GM12878 (cell line): Measurements from ENCODE around the gene APCS. TPM values are rescaled to one million over a fixed set of nuclear protein-coding genes. Genes with fewer than 3 reads are reported as not detected.

ENCODE experiments used
- ATAC-seq: fragments of 200-7000 bp; cut with Tn5 transposase; 3 replicates; pipeline ENCODE4 v1.9.1; 2020; ENCODE audit warnings: mild to moderate bottlenecking, moderate library complexity
- BruUV-seq: library from RNA; stranded (reverse); fragments of 400-500 nt; replicated peaks from 2 replicates; lab custom pipeline; 2021; lab: Mats Ljungman, UMichigan
- CTCF ChIA-PET: fragments of 300-600 bp; sonication (Branson Sonifier 250); formaldehyde crosslinking; extraction: SDS; loops from one replicate; lab custom pipeline; 2021; ENCODE audit warnings: inconsistent platforms; lab: Yijun Ruan, JAX
- POLR2A ChIA-PET: fragments of 350-600 bp; formaldehyde crosslinking; extraction: SDS; loops from one replicate; lab custom pipeline; 2021; ENCODE audit warnings: inconsistent platforms; lab: Charles Lee
- RAD21 ChIA-PET: fragments of 300-600 bp; sonication (Branson Sonifier 250); formaldehyde crosslinking; loops from one replicate; lab custom pipeline; 2023; ENCODE audit warnings: antibody characterized with exemption; ENCODE audit not compliant: unreplicated experiment; lab: Charles Lee
- SMC1A ChIA-PET: fragments of 300-600 bp; sonication (Branson Sonifier 250); formaldehyde crosslinking; loops from one replicate; lab custom pipeline; 2023; ENCODE audit not compliant: unreplicated experiment, uncharacterized antibody; lab: Charles Lee
- DNase-seq: peaks from one replicate; pipeline ENCODE4 v3.0.0-alpha.2; 2011; ENCODE audit warnings: low read depth, low spot score
- FAIRE-seq: peaks from 3 replicates; lab custom pipeline; 2011; peaks lifted over from hg19 to GRCh38; lab: Jason Lieb, UNC
- H2AFZ ChIP-seq: 2 replicates; pipeline ENCODE4 v1.6.0; 2011; ENCODE audit warnings: low read depth, low read length, control low read depth; ENCODE audit not compliant: control insufficient read depth
- H3K27ac ChIP-seq: 2 replicates; pipeline ENCODE4 v1.5.1; 2011; ENCODE audit warnings: control low read depth; ENCODE audit not compliant: control insufficient read depth, insufficient read depth
- H3K27me3 ChIP-seq, 2 experiments: replicated peaks in 1 of 2; 2 replicates each; pipeline versions ENCODE4 v1.6.0 to v1.6.1; 2011; ENCODE audit warnings: low read length in 1 of 2; ENCODE audit not compliant: control insufficient read depth in 2 of 2, insufficient read depth in 2 of 2
- H3K36me3 ChIP-seq, 2 experiments: 2 replicates each; pipeline ENCODE4 v1.5.1; 2011; ENCODE audit warnings: low read length in 1 of 2; ENCODE audit not compliant: control insufficient read depth in 2 of 2, insufficient read depth in 2 of 2
- H3K4me1 ChIP-seq: 2 replicates; pipeline ENCODE4 v1.6.1; 2011; ENCODE audit warnings: mild to moderate bottlenecking, low read length, moderate library complexity, mixed read lengths; ENCODE audit not compliant: control insufficient read depth, insufficient read depth
- H3K4me2 ChIP-seq: 2 replicates; pipeline ENCODE4 v1.6.0; 2011; ENCODE audit warnings: control low read depth; ENCODE audit not compliant: control insufficient read depth, insufficient read depth
- H3K4me3 ChIP-seq: fragments of 200-600 bp; sonication (generic); 2 replicates; pipeline ENCODE4 v1.5.1; 2016
- H3K79me2 ChIP-seq: 2 replicates; pipeline ENCODE4 v1.6.0; 2011; ENCODE audit warnings: low read length; ENCODE audit not compliant: control insufficient read depth, insufficient read depth
- H3K9ac ChIP-seq: 2 replicates; pipeline ENCODE4 v1.8.0; 2011; ENCODE audit warnings: low read length, control low read depth, mixed read lengths; ENCODE audit not compliant: control insufficient read depth, insufficient read depth
- H3K9me3 ChIP-seq: replicated peaks from 3 replicates; pipeline ENCODE4 v1.5.1; 2011; ENCODE audit warnings: mild to moderate bottlenecking, low read length; ENCODE audit not compliant: control insufficient read depth, insufficient read depth
- H4K20me1 ChIP-seq: 2 replicates; pipeline ENCODE4 v1.6.0; 2011; ENCODE audit not compliant: control insufficient read depth, insufficient read depth
- ATF3 ChIP-seq: IDR thresholded peaks from 2 replicates; pipeline ENCODE4 v1.6.1; 2011; ENCODE audit warnings: low read depth, mild to moderate bottlenecking, low read length, moderate library complexity, borderline replicate concordance; ENCODE audit errors: extremely low read depth
- BRCA1 ChIP-seq: IDR thresholded peaks from 2 replicates; pipeline ENCODE4 v1.6.1; 2011; ENCODE audit warnings: low read depth, low read length, improper control_type of control experiment
- DPF2 ChIP-seq: fragments of 450-650 bp; IDR thresholded peaks from 2 replicates; pipeline ENCODE4 v1.6.1; 2017; ENCODE audit warnings: mild to moderate bottlenecking
- EED ChIP-seq: sonication (generic); IDR thresholded peaks from 2 replicates; pipeline ENCODE4 v1.6.1; 2016; ENCODE audit warnings: antibody characterized with exemption, low read depth
- HDAC2 ChIP-seq: fragments of 200-600 bp; sonication (generic); IDR thresholded peaks from 2 replicates; pipeline ENCODE4 v1.6.1; 2017
- JUNB ChIP-seq: IDR thresholded peaks from 2 replicates; pipeline ENCODE4 v1.6.1; 2016; ENCODE audit warnings: antibody characterized with exemption, mild to moderate bottlenecking
- MEF2A ChIP-seq: IDR thresholded peaks from 2 replicates; pipeline ENCODE4 v1.6.1; 2011; ENCODE audit warnings: low read depth, mild to moderate bottlenecking, low read length, moderate library complexity; ENCODE audit not compliant: insufficient read depth
- MYC ChIP-seq: IDR thresholded peaks from 2 replicates; pipeline ENCODE4 v1.6.1; 2011; ENCODE audit warnings: mild to moderate bottlenecking, low read length, moderate library complexity, inconsistent platforms; ENCODE audit not compliant: insufficient read depth, insufficient replicate concordance, insufficient read length, severe bottlenecking
- NBN ChIP-seq: fragments of 450-650 bp; IDR thresholded peaks from 2 replicates; pipeline ENCODE4 v1.6.1; 2016
- SREBF2 ChIP-seq: IDR thresholded peaks from 2 replicates; pipeline ENCODE4 v1.6.1; 2012; ENCODE audit warnings: mild to moderate bottlenecking, low read length
- ZNF687 ChIP-seq: fragments of 450-650 bp; IDR thresholded peaks from 2 replicates; pipeline ENCODE4 v1.6.1; 2017; ENCODE audit warnings: mild to moderate bottlenecking, moderate library complexity
- in situ Hi-C: fragments of 300-500 bp; cut with MboI; formaldehyde crosslinking; loops from 9 replicates; pipeline ENCODE4 v1.14.3; 2018; ENCODE audit warnings: mixed read lengths
- intact Hi-C: fragments of 100-400 bp; cut with micrococcal nuclease; formaldehyde crosslinking; loops from one replicate; pipeline ENCODE4 v1.14.2; 2022; ENCODE audit not compliant: unreplicated experiment
- polyA plus RNA-seq, 11 experiments: library from polyadenylated mRNA; depleted of rRNA in 4 of 11; unstranded in 6 of 11; stranded (reverse) in 5 of 11; fragments of >200 nt; fragmentation: Nextera tagmentation in 4 of 11; fragmentation: Illumina TruSeq in 1 of 11; extraction: Ambion mirVana in 4 of 11; extraction: Trizol in 1 of 11; gene quantifications; 1 replicate in 1 of 11; 2 replicates in 10 of 11; pipeline versions ENCODE4 v1.2.1 to v1.2.3, GENCODE V29; 2011 to 2016; ENCODE audit warnings: inconsistent platforms in 2 of 11, missing spikeins in 2 of 11, low read depth in 1 of 11
- total RNA-seq, 4 experiments: library from RNA; depleted of rRNA in 3 of 4; stranded (reverse); fragments of >200 nt in 3 of 4; fragmentation: Illumina TruSeq in 1 of 4; extraction: Trizol in 1 of 4; gene quantifications; 2 replicates each; pipeline versions ENCODE4 v1.2.1 to v1.2.3, GENCODE V29; 2013 to 2021
- TF ChIP-seq, protein P1 (sequence below): fragments of 450-650 bp; IDR thresholded peaks from 2 replicates; pipeline ENCODE4 v1.6.1; 2017; ENCODE audit warnings: mild to moderate bottlenecking, low read depth, inconsistent platforms; ENCODE audit not compliant: poor library complexity, severe bottlenecking
- TF ChIP-seq, protein P2 (sequence below): fragments of 450-650 bp; formaldehyde crosslinking; IDR thresholded peaks from 2 replicates; pipeline ENCODE4 v1.5.0; 2022; ENCODE audit warnings: mild to moderate bottlenecking, missing genetic modification characterization

APCS gene
- total and polyA plus RNA-seq, 10 of the 15 experiments (the other 5 are each of a cell fraction or from before 2014, with no cell fraction given), result 0.23 TPM; not detected in 9

- H3K27ac ChIP-seq, result no peak overlapping the region
- TF ChIP-seq MEF2A, result no peak
- no peak for TF ChIP-seq EED
- no peak for TF ChIP-seq ATF3
- TF ChIP-seq JUNB, result no peak
- no peak for TF ChIP-seq ZNF687
- no peak for TF ChIP-seq HDAC2
- no peak for TF ChIP-seq NBN
- TF ChIP-seq, protein P1, sequence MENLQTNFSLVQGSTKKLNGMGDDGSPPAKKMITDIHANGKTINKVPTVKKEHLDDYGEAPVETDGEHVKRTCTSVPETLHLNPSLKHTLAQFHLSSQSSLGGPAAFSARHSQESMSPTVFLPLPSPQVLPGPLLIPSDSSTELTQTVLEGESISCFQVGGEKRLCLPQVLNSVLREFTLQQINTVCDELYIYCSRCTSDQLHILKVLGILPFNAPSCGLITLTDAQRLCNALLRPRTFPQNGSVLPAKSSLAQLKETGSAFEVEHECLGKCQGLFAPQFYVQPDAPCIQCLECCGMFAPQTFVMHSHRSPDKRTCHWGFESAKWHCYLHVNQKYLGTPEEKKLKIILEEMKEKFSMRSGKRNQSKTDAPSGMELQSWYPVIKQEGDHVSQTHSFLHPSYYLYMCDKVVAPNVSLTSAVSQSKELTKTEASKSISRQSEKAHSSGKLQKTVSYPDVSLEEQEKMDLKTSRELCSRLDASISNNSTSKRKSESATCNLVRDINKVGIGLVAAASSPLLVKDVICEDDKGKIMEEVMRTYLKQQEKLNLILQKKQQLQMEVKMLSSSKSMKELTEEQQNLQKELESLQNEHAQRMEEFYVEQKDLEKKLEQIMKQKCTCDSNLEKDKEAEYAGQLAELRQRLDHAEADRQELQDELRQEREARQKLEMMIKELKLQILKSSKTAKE, result no peak
- no peak for TF ChIP-seq DPF2
- TF ChIP-seq SREBF2, result no peak
- TF ChIP-seq, protein P2, sequence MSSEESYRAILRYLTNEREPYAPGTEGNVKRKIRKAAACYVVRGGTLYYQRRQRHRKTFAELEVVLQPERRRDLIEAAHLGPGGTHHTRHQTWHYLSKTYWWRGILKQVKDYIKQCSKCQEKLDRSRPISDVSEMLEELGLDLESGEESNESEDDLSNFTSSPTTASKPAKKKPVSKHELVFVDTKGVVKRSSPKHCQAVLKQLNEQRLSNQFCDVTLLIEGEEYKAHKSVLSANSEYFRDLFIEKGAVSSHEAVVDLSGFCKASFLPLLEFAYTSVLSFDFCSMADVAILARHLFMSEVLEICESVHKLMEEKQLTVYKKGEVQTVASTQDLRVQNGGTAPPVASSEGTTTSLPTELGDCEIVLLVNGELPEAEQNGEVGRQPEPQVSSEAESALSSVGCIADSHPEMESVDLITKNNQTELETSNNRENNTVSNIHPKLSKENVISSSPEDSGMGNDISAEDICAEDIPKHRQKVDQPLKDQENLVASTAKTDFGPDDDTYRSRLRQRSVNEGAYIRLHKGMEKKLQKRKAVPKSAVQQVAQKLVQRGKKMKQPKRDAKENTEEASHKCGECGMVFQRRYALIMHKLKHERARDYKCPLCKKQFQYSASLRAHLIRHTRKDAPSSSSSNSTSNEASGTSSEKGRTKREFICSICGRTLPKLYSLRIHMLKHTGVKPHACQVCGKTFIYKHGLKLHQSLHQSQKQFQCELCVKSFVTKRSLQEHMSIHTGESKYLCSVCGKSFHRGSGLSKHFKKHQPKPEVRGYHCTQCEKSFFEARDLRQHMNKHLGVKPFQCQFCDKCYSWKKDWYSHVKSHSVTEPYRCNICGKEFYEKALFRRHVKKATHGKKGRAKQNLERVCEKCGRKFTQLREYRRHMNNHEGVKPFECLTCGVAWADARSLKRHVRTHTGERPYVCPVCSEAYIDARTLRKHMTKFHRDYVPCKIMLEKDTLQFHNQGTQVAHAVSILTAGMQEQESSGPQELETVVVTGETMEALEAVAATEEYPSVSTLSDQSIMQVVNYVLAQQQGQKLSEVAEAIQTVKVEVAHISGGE (CRISPR knock-in tag), result no peak
- no peak for TF ChIP-seq MYC
- TF ChIP-seq BRCA1, result no peak
- TF ChIP-seq, all 136 proteins: peak for 0
- no TSS peak for BruUV-seq
- Histone ChIP-seq H3K4me2 (no peak overlapping the region), H3K9me3 (no peaks in the 10 kb centered on the region), H3K36me3 (no peaks in the 10 kb centered on the region), H3K79me2 (no peaks in the 10 kb centered on the region), H3K4me3 (no peak overlapping the region), H3K4me1 (no peaks in the 10 kb centered on the region), H2AFZ (no peak overlapping the region), H3K9ac (no peak overlapping the region), H4K20me1 (no peaks in the 10 kb centered on the region), H3K27me3 (no peaks in the 10 kb centered on the region)
- ChIA-PET SMC1A (no interaction called here), POLR2A (no interaction called here), CTCF (no interaction called here), RAD21 (no interaction called here)
- intact Hi-C loops (no loop called here), in situ Hi-C loops (no loop called here)
- no peak for DNase-seq
- no peak for FAIRE-seq
- ATAC-seq, result no peak
Observed at GRCh38 chr1:159561497-159561896, 26.1 kb upstream of the APCS start.
